ENCODE measurements around the gene P2RX3. TPM values are rescaled to one million over a fixed set of nuclear protein-coding genes. Genes with fewer than 3 reads are reported as not detected.
"Not testable (repeated sequence)": the region's sequence is repeated elsewhere in the genome, so short reads cannot be mapped to it uniquely, and the experiment has no call there.

P2RX3 gene
- total RNA-seq, 1 donor from 2014 or later = not detected

DNA sequence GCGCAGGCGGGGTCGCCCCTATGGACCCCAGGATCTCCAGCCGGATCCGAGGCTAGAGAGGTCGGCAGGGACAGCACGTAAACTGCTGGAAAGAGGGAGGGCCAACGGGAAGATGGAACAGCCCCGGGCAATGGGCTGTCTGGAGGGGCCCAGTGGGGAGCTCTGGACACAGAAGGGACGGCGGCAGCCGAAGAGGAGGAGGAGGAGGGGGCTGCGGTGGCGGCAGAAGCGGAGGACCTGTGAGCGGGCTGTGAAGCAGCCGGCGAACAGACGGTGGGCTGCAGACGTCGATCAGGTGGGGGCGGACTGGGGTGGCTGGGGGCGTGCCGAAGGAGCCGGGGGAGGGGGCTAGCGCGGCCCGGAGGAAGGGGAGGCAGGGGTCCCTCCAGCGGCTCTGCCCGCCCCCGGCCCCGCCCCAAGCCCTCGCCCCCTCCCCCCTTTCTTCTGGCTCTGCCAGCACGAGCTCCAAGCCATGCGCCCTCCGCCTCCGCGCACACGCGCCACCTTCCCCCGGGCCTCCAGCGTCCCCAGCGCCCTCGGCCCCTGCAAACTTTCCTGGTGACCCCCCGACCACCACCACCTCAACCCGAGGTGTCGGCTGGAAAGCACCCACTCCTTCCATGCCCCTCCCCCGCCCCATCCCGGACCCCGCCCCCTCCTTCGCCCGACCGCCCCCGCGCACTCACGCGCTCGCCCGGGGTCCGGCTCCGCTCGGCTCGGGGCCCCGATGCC lies 13.8 kb upstream of the P2RX3 start:
- peak in 1 of 2 donors; percentile 58 for DNase-seq (ENCODE audit: low read depth in 2 of 2)

DNA sequence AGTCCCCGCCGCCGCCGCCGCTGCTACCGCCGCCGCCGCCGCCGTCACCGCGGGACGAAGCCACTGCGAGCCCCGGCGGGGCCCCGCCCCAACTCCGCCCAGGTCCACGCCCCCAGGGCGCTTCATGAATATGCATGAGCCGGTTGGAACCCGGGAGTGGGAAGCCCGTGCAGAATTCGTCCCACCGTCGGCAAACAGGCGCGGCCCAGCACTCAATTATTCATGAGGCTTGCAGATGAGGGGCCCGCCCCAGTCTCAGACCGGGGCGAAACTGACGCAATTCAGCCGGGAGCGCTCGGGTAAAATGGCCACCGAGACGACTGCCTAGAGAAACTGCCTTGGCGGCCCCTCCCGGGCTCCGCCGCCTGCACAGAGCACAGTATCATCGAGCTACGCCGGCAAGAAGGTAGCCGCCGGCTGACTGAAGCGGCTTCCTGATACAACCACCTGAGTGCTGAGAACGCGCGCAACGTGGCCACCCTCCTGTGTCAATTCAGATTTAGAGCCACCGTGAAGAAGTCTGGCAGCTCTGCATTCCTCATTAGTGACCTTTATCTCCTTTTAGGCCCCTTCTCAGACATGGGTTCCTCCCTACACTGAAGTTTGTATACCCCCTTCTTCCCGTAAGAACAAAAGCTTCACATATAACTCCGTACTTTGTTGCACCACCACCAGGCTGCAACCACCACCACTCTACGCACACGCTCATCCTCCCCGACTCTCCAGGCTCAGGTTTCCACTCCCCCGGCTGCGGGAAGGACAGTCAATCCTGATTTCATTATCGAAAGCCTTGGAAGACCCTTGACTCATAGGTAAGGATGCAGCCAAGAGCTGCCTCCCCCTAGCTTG lies 13.0 kb upstream of the P2RX3 start, which contains the start of gene TNKS1BP1:
TNKS1BP1 (minus strand) TSS at position 67 of the 849 bp plus-strand sequence. CDS start 3,067 bp downstream, outside the sequence.
- DNase-seq (ENCODE audit: low read depth in 2 of 2) = peak; percentile 92 to 98

DNA sequence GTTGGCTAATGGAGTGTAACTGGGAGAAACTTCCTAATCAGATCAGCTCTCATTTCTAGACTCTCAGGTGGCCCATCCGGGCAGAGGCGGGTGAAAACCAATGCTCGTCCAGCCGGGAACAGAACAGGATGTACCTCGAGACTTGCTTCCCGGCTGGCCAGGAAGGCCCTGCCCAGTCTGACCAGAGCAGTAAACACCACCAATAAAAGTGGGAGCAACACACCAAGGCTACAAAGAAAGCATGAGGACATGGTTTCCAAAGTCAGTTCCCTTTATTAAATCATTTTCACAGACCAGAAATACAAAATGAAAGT lies 12.5 kb upstream of the P2RX3 start:
- DNase-seq (ENCODE audit: low read depth in 2 of 2) = peak; percentile 58 to 85

DNA sequence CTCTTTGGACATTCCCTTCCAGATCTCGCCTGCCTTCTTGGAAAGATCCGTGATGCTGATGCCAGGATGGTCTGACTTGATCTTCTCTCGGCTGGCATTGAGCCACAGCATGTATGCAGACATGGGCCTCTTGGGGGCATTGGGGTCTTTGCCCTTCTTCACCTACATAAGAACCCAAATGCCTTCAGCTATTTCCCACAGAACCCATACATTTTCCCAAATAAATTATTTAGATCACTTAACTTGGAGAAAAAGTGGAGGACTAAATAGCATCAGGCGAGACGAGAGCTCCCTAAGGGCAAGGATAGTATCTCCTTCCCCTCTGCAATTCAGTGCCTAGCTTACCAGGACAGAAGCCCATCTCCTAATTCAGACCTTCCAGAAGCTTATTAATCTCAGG lies 10.4 kb upstream of the P2RX3 start:
- no peak for DNase-seq (ENCODE audit: low read depth in 2 of 2)

DNA sequence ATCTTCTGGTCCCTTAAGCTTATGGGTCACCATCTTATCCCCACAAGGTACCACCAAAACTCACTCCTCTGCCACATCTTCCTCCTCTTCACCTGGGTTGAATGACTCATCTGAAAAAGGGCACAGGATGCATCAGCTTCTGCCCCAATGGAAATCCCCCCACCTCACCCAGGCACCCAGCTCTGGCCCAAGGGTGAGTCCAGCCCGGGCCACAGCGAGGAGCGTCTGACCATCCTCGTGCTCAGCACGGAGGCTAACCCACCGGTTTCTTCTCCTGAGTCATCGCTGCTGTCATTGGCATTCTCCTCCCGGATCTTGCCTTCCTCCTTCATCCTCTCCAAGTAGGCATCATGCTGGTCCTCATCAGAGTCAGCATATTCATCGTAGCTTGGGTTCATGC lies 8.1 kb upstream of the P2RX3 start:
- DNase-seq (ENCODE audit: low read depth in 2 of 2) = no peak

DNA sequence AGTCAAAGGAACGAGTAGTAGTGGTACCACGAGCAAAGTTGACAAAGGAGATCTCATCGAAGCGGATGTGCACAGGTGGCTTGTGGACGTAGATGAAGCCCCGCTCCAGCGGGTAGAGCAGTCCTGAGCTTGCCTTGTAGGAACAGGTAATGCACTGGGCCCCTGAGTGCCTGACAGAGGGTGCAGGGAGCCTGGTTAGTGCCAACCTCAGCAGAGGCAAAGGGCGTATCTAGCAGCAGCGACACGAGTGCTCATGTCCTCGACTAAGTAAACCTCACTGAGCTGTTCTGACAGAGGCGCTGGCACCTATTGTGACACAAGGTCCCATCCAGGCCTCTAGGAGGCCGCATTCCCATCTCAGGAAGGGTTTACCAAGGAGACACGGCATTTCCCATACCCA lies 6.4 kb upstream of the P2RX3 start:
- no peak for DNase-seq (ENCODE audit: low read depth in 2 of 2)

DNA sequence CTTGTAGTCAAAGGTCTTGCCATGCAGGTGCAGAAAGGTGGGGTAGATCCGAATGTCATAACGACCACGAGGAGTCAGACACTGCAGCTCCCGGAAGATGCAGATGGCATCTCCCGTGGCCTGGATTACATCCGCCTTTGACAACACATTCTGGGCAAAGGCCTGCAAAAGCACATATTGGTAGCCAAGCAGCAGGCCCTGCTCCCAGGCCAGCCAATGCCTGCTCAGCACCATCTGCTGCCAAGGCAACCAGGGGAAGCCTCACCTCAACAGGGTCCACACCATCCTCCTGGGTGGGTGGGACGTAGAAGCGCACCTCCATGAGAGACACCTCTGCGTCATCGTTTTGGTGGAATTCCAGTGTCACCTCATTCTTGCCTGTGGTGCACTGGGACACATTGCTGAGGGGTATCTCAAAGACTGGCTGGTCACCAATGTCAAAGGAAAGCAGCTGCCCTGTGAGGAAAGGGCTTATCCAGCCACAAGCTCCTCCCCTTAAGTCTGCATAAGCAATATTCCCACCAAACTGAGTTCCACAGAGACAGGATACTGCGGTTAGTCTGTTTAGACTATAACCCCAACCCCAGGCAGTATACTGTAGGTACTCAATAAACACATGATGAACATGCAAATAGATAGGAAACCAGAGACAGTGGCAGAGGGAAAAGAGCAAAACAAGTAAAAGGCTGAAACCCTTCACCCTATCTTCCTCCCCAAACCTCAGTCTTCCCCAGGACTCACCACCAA lies 5.3 kb upstream of the P2RX3 start:
- DNase-seq (ENCODE audit: low read depth in 2 of 2) = no peak

DNA sequence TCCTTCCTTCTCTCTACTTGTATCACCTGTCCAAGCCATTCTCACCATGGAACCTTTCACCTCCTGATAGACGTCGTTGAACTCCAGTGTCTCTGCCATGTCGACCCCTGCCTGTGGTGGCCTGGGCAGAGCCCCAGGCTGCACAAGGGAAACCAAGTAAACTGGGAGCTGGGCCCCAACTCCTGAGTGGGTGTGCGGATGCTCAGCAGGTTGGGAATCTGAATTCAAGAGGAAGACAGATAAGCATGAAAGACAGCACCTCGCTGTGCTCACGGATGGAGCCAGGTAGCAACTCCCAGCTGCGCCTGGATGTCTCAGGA lies 3.2 kb upstream of the P2RX3 start:
- DNase-seq (ENCODE audit: low read depth in 2 of 2) = no peak

DNA sequence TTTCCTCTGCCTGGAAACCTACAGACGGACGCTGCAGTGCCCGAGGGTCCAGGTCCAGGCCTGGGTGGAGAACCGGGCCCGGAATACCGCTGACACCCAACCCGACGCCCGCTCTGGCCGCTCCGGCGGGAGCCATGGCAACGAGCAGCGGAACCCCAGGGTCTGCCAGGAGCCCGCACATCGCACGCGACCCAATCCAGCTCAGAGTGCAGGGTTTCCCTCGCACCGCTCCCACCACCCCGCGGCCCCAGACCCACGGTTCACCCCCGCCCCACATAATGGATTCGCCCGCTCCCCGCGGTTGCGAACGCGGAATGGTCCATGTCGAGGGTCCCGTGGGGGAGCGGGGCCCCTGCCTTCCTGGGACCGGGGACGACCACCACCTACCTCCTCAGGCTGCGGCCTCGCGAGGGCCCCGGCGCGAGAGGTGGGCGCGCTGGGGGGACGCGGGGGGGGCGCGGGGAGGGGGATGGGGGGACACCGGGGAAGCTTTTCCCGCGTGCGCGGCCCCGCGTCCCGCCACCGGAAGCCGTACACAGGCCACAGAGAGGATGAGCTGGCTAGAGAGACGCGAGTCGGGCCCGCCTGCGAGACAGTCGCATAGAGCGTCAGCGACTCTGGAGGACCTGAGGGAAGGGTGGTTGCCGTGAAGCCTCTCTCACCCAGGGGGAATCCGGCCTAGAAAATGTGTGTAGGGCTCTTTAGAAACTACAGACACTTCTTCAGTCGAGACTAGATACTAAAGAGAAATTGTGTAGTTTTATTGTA lies 2.6 kb upstream of the P2RX3 start, which contains the start of gene SSRP1:
SSRP1 (minus strand) TSS at position 550 of the 768 bp plus-strand sequence. CDS start 771 bp downstream, outside the sequence.
- peak; percentile 67 to 88 for DNase-seq (ENCODE audit: low read depth in 2 of 2)

DNA sequence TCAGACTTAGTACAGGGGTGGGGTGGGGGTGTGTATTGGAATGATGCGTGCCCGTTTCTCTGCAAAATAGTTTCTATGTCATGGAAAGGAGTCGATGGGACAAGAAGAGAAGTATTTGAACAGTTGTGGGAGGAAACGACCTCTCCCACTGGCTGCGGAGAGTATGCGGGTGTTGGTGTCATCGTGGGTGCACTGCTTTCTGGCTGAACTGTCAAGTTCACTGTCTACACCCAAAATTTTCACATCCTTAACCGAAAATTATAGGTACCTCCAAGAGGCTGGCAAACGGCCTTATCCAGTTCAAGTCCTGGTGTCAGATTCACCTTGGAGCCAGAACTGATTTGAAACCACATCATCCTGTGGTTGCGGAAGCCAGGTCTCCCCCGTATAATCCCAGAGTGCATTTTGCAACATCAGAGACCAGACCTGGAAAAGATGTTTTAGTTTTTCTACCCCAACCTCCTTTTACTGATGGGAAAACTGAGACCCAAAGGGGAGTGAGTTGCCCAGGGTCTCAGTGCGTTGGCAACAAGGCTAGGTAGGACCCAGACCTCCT lies 2.0 kb upstream of the P2RX3 start:
- no peak for DNase-seq (ENCODE audit: low read depth in 2 of 2)

DNA sequence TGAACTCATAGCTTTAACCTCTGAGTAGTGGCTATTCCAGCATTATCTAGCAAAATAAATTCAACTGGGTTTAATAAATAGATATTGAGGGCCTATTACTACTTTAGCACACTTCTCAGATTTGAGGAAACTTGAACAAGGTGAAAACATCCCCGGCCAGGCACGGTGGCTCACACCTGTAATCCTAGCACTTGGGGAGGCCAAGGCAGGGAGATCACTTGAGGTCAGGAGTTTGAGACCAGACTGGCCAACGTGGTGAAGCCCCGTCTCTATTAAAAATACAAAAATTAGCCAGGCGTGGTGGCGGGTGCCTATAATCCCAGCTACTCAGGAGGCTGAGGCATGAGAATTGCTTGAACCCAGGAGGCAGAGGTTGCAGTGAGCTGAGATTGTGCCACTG lies 1.3 kb upstream of the P2RX3 start:
- DNase-seq (ENCODE audit: low read depth in 2 of 2) = not testable (repeated sequence)

DNA sequence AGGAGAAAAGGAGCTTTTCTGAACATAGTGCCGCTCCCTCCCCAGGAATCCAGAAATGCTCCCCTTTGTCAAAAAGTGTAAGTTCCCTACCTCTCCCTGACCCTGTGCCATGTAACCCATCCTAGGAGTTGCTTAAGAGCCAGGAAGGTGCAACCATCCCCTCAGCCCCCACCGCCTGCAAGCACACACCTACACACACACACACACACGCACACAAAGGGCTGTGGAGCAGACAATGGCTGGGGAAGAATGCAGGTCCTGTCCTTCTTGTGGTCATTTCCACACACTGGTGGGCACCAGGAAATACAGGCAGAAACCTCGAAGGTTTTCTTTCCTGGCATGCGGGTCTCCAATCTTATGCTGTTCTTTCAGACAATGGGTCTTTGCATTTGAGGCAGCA lies 1.2 kb downstream of the P2RX3 start:
- DNase-seq (ENCODE audit: low read depth in 2 of 2) = no peak

DNA sequence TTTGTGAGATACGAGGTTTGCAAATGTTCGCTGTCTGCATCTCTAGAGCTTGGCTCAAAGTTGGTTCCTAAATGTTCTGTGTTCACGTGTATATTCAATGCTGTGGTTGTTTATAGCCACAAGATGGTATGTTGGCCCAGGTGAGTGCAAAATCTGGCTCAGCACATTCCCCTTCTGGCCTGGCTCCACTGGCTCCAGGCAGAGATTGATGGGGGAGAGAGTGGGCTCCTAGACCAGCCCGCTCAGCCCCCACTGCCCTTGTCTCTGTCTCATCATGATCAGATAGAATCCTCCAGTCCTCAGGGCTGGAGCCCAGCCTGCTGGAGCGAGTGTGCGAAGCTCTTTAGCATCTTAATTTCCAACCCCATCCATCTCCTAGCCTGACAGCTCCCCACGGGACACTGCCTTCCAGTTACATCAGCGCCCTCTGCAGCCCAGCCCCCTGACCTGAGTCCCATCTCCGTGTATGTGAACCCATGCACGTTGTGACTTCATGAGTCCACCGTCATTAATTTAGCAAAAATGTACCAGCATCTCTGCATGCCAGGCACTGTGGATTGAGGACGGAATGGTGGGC lies 2.0 kb downstream of the P2RX3 start:
- peak in 1 of 2 donors; percentile 44 for DNase-seq (ENCODE audit: low read depth in 2 of 2)

DNA sequence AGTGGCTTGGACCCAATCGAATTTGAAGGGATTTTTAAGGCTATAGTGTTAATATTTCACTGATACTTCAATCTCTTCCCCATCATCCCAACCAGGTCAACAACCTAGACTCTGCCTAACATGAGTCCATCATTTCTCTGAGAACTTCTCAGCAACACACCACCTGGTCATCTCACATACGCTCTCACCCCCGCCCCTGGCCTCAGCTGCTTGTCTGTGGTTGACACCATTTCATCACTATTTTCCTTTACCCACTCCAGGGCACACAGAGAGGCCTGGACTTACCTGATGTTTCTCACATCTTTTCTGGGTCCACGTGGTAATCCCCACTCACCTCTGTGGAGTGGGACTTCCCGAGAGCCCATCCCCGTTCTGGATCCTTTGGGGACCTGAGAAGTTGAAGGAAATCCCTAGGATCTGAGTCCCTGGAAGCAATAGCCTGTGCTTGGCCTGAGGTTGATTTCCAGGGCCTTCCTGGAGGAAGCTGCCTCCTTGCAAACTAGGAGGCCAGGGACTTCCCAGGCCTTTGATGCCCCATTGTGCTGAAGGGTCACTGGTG lies 3.2 kb downstream of the P2RX3 start:
- no peak for DNase-seq (ENCODE audit: low read depth in 2 of 2)

DNA sequence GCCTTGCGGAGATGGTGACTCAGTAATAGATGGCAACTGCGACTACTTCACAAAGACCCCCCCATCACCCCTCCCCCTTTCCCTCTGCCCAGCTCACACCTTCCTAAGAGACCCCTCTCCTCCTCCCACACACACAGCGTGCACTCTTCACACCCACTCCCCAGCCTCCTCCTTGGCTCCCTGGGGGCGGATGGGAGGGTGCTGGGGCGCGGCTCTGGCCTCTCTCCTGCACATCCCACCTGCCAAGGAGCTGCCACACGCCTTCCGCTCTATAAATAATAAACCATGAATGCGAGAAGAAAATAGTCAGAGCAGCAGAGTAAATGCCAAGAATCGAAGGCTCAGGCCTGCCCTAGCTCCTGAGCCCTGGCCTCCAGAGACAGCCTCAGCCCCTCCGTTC lies 4.5 kb downstream of the P2RX3 start:
- no peak for DNase-seq (ENCODE audit: low read depth in 2 of 2)

DNA sequence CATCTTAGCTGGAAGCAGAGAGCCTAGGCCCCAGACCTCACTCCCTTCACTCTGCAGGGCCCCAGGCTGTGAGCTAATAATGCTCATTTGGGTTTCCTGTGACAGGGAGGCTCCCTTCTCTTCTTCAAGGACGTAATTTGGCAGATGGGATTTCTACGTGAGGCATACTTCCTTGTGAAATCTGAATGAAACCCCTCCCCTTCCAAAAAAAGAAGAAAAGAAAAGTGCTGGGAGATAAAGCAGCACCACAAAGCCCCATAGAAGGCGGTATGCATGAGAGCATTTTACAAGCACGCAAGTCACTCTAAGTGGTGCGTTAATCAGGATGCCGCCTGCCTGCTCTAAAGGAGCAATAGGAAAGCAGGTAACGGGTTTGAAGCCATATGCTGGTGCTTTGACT lies 5.7 kb downstream of the P2RX3 start:
- no peak for DNase-seq (ENCODE audit: low read depth in 2 of 2)

DNA sequence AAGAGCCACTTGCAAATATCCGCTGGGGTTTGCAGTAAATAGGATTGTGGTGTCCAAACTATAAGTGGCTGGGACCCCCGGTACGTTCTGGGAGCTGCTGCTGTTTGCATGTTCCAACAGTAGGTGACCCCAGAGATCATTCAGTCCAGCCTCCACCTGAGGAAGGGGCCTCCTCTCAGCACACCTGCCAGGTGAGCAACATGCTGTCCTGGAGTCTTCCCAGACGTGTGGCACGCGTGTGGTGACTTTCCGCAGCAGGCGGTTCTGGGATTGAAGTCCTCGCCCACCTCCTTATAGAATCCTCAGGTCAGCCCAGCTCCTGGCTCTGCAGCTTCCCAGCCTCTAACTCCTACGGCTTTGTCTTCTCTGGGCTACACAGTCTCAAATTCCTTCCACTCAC lies 6.7 kb downstream of the P2RX3 start:
- DNase-seq (ENCODE audit: low read depth in 2 of 2) = no peak

DNA sequence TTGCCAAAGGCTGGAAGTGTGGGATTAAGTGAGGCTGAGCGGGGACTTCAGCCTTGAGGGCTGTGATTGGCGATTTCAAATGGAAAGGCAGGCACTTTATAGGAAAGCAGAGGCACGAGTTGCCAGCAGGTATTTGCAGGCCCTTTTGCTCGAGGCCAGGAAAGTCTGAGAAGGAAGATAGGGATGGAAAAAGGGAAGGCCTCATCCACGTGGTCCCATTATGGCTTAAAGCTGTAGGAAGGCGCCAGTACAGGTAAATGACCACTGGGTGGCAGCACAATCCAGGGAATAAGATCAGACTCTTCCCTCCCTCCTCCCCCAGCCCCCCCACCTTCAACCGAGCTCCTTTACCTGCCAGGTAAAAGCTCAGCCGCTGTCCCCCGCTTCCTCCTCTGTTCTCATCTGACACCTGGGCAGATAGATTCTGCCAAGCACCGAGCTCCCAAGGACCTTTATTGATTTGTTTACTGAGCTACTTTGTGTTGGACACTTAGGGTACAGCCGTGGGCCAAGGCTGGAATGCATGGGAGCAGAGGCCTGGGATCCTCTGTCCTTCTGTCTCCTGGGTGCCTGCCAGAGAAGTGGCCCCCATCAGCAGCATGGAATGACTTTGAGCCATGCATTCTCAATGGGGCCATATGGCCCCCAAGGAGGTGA lies 7.5 kb downstream of the P2RX3 start:
- DNase-seq (ENCODE audit: low read depth in 2 of 2) = peak; percentile 52 to 75

DNA sequence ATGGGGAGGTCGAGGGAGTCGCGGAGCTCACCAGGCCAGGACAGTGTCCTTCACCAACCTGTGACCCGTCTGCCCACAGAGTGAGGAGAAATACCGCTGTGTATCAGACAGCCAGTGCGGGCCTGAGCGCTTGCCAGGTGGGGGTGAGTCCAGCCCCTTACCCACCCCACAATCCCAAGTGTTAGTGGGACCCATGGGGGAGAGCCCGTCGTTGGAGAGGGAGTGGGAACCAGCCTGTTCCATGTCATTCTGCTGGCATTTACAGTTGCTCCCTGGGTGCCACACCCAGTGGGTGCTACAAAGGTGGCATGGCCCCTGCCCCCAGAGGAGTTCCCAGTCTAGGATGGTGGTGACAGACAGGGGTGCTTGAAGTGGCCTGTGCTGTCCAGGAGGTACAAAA lies 9.2 kb downstream of the P2RX3 start:
- no peak for DNase-seq (ENCODE audit: low read depth in 2 of 2)

DNA sequence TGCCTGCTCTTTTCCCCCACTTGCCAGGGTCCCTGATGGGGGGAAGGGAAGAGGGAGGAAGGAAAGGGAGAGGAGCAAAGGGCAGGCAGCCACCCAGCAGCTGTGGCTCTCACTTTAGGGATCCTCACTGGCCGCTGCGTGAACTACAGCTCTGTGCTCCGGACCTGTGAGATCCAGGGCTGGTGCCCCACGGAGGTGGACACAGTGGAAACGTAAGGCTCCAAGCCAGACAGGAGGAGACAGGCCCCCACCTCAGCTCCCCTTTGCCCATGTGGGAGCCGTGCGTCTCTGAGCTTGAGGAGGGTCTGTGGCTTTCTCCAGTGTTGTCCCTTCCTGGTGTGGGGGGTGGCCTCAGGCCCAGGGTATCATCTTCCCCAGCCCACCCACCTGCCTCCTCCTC lies 9.9 kb downstream of the P2RX3 start:
- DNase-seq (ENCODE audit: low read depth in 2 of 2) = no peak

Measured in dermis microvascular lymphatic vessel endothelial cell (primary cell).